HL-60 (cell line): Measurements from ENCODE around the gene EMP2.

Experiments used
- DNase-seq, 2 experiments: peaks; one replicate each; pipeline ENCODE4 v3.0.0-alpha.2; 2010 to 2020; ENCODE audit warnings: low read depth in 1 of 2, low spot score in 1 of 2
- H3K27ac ChIP-seq: fragments of 250-450 bp; sonication (Bioruptor Pico); replicated peaks from 2 replicates; pipeline ENCODE4 v1.5.1; 2020; ENCODE audit warnings: mild to moderate bottlenecking, moderate library complexity
- H3K27me3 ChIP-seq: fragments of 250-450 bp; sonication (Bioruptor Pico); 2 replicates; pipeline ENCODE4 v1.5.1; 2021; ENCODE audit warnings: mild to moderate bottlenecking, moderate library complexity; ENCODE audit not compliant: insufficient read depth, poor library complexity, severe bottlenecking
- H3K4me3 ChIP-seq: replicated peaks from 2 replicates; pipeline ENCODE4 v1.5.1; 2011; ENCODE audit warnings: mild to moderate bottlenecking, control low read depth, low read length; ENCODE audit not compliant: insufficient read depth
- CTCF ChIP-seq: IDR thresholded peaks from one replicate; pipeline ENCODE4 v1.5.1; 2011; ENCODE audit warnings: low read length, control low read depth, inconsistent platforms; ENCODE audit not compliant: insufficient read depth
- GABPA ChIP-seq: IDR thresholded peaks from 2 replicates; pipeline ENCODE4 v1.6.1; 2012; ENCODE audit warnings: low read depth
- POLR2AphosphoS5 ChIP-seq: IDR thresholded peaks from 2 replicates; pipeline ENCODE4 v1.6.1; 2012; ENCODE audit warnings: low read depth
- REST ChIP-seq: IDR thresholded peaks from 2 replicates; pipeline ENCODE4 v1.6.1; 2012; ENCODE audit warnings: low read depth; ENCODE audit not compliant: insufficient replicate concordance
- SPI1 ChIP-seq: IDR thresholded peaks from 2 replicates; pipeline ENCODE4 v1.6.1; 2012; ENCODE audit warnings: low read depth, mild to moderate bottlenecking, borderline replicate concordance

The EMP2 gene

GRCh38 chr16:10529895-10530669 is 50.3 kb downstream of the EMP2 start:
- no peak for DNase-seq
- no peaks in the 10 kb centered on the region for H3K27me3 ChIP-seq
- no peak overlapping the region for H3K4me3 ChIP-seq
- H3K27ac ChIP-seq: no peak overlapping the region
- TF ChIP-seq CTCF: no peak
- TF ChIP-seq REST: no peak
- TF ChIP-seq GABPA: no peak
- no peak for TF ChIP-seq POLR2AphosphoS5
- no peak for TF ChIP-seq SPI1

GRCh38 chr16:10528635-10529034 is 51.8 kb downstream of the EMP2 start:
- no peak overlapping the region for H3K4me3 ChIP-seq
- no peaks in the 10 kb centered on the region for H3K27me3 ChIP-seq
- no peak overlapping the region for H3K27ac ChIP-seq
- no peak for TF ChIP-seq REST
- TF ChIP-seq POLR2AphosphoS5: no peak
- no peak for DNase-seq

GRCh38 chr16:10526962-10527361 is 53.4 kb downstream of the EMP2 start:
- no peak overlapping the region for H3K27ac ChIP-seq
- DNase-seq: no peak
- H3K27me3 ChIP-seq: no peaks in the 10 kb centered on the region
- no peak overlapping the region for H3K4me3 ChIP-seq
- TF ChIP-seq GABPA: no peak
- TF ChIP-seq CTCF: no peak
- TF ChIP-seq POLR2AphosphoS5: no peak
- no peak for TF ChIP-seq SPI1
- TF ChIP-seq REST: no peak
